Prostate gland (tissue), 2 donors: ENCODE data around the gene ZNF254.
"Not testable (repeated sequence)": the region's sequence is repeated elsewhere in the genome, so short reads cannot be mapped to it uniquely, and the experiment has no call there.

Experiments used
- POLR2A ChIP-seq: fragments of 450-650 bp; IDR thresholded peaks from one replicate; pipeline ENCODE4 v1.6.1; 2016; ENCODE audit warnings: antibody characterized with exemption, mild to moderate bottlenecking
- TF ChIP-seq, protein P1 (sequence below), 4 experiments: fragments of 200-600 bp in 2 of 4; fragments of 450-650 bp in 2 of 4; sonication (generic) in 2 of 4; IDR thresholded peaks; 1 replicate in 3 of 4; 2 replicates in 1 of 4; pipeline ENCODE4 v1.5.1; 2016 to 2019; ENCODE audit warnings: antibody characterized with exemption in 4 of 4, mild to moderate bottlenecking in 2 of 4, moderate library complexity in 2 of 4

DNA sequence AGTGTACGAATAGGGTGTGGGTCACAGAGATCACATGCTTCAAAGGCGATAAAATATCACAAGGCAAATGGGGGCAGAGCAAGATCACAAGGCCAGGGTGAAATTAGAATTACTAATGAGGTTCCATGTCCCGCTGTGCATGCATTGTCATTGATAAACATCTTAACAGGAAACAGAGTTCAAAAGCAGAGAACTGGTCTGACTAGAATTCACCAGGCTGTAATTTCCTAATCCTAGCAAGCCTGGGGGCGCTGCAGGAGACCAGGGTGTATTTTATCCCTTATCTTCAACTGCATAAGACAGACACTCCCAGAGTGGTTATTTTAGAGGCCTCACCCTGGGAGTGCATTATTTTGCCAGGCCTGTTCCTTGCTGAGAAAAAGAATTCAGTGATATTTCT, 11.5 kb upstream of the ZNF254 start:
- TF ChIP-seq, protein P1, sequence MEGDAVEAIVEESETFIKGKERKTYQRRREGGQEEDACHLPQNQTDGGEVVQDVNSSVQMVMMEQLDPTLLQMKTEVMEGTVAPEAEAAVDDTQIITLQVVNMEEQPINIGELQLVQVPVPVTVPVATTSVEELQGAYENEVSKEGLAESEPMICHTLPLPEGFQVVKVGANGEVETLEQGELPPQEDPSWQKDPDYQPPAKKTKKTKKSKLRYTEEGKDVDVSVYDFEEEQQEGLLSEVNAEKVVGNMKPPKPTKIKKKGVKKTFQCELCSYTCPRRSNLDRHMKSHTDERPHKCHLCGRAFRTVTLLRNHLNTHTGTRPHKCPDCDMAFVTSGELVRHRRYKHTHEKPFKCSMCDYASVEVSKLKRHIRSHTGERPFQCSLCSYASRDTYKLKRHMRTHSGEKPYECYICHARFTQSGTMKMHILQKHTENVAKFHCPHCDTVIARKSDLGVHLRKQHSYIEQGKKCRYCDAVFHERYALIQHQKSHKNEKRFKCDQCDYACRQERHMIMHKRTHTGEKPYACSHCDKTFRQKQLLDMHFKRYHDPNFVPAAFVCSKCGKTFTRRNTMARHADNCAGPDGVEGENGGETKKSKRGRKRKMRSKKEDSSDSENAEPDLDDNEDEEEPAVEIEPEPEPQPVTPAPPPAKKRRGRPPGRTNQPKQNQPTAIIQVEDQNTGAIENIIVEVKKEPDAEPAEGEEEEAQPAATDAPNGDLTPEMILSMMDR (IDR thresholded peaks at IDR 0.05): not testable (repeated sequence)
- TF ChIP-seq POLR2A: not testable (repeated sequence)
